ENCODE data around the gene HOXB8. TPM values are rescaled to one million over a fixed set of nuclear protein-coding genes. Genes with fewer than 3 reads are reported as not detected.

HOXB8 gene
- total and polyA plus RNA-seq, 2 of the 13 experiments (the other 11 are each of a cell fraction or from before 2014, with no cell fraction given) = not detected

DNA sequence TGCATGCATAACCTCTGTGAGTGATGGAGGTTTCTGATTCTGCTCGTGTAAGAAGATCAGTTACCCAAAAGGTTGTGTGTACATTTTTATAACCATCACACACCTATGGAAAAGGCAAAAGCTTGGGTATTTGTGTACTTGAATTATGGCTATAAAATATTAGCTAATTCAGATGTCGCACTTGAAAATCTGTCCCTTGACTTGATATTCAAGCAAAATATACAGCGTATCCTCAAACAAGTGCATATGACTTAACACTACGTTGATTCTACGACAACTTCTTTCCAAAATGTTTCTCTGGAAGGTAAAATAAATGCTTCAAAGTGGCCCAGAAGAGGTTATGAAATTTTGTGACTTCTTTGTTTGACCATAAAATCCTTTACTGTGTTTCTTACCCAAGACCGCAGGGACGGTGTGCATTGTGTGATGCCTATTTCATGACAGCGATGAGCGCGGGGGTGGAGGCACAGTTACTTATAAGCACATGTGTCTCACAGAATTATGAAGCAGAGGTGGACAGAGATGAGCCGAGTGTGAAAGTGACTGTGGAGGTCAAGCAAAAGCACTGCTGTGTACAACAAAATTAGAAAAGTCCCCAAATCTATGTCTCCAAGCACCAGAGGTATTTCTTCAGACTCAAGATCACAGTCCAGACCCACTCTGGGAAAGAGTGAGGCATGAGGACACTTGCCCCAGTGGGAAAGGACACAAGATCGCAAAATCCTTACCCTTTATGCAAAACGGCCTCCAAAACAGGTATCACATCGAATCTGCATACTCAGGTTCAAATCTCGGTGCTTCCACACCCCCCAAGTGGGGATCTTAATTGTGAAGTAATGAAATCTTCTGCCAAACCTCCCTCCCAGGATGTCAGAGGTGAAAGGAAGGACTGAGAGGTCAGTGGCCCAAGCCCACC lies 15.2 kb upstream of the HOXB8 start:
- no peak overlapping the region for H2AFZ ChIP-seq (ENCODE audit: low read length)
- H3K36me3 ChIP-seq (replicated peaks in 1 of 2; ENCODE audit: control insufficient read depth in 1 of 2, insufficient read depth in 2 of 2, low read length in 2 of 2) = no peaks in the 10 kb centered on the region
- intact Hi-C loops (cut with micrococcal nuclease; ENCODE audit: unreplicated experiment) (no loop called here), in situ Hi-C loops (cut with HindIII; ENCODE audit: extremely low pct_ligation_motif_present, low pct_unique_long_range_greater_than_20kb) (no loop called here)
- no peak for FAIRE-seq
- no peaks in the 10 kb centered on the region for H3K9me3 ChIP-seq (ENCODE audit: low read length)
- peaks cover 37 to 97% of the 10 kb centered on the region in 2 experiments for H3K27me3 ChIP-seq (ENCODE audit: control insufficient read depth in 1 of 2, insufficient read depth in 2 of 2, low read length in 2 of 2)
- no peak for ATAC-seq
- TF ChIP-seq CBX2 (IDR thresholded peaks at IDR 0.05; ENCODE audit: low read depth, low read length) = 0 out of 2 replicates have a peak, but pooled peaks have one; percentile 62
- no peak for TF ChIP-seq CBX2 (CRISPR knock-in tag; IDR thresholded peaks at IDR 0.05; ENCODE audit: low read depth)
- no peak for TF ChIP-seq ZNF564 (CRISPR knock-in tag; IDR thresholded peaks at IDR 0.05)
- TF ChIP-seq EZH2 (conservative IDR thresholded peaks at IDR 0.05; ENCODE audit: low read depth, low read length) = peak; percentile 92; the same call in 1 of the 2 replicates
- no peak for TF ChIP-seq SOX6 (IDR thresholded peaks at IDR 0.05)
- no peak for TF ChIP-seq SOX6 (CRISPR knock-in tag; IDR thresholded peaks at IDR 0.05)
- no peak for TF ChIP-seq HOXA7 (CRISPR knock-in tag; IDR thresholded peaks at IDR 0.05)
- POLR2A ChIA-PET = no interaction called here
- no peak overlapping the region for H3K9ac ChIP-seq (ENCODE audit: insufficient read depth, low read depth, low read length)
- WGBS (ENCODE audit: low lambda C conversion rate) = 30% methylated on average over 15 of the region's 15 CpGs
- no TSS peak for BruUV-seq (replicated peaks)
- no peaks in the 10 kb centered on the region for H3K4me1 ChIP-seq (ENCODE audit: insufficient read depth, low read length)
- H3K4me2 ChIP-seq (ENCODE audit: low read depth, low read length) = no peak overlapping the region
- DNase-seq (ENCODE audit: low spot score) = no peak
- no peaks in the 10 kb centered on the region for H4K20me1 ChIP-seq (ENCODE audit: insufficient read depth, low read length)
- H3K27ac ChIP-seq (ENCODE audit: extremely low read length, insufficient read depth, low read length) = no peak overlapping the region
- CTCF ChIA-PET (ENCODE audit: low intra/inter-chr PET ratio, low total read pairs) = no interaction called here
- H3K4me3 ChIP-seq (replicated peaks in 1 of 3; ENCODE audit: insufficient read depth in 1 of 3, low read depth in 2 of 3, low read length in 3 of 3) = no peak overlapping the region
- no peaks in the 10 kb centered on the region for H3K79me2 ChIP-seq (ENCODE audit: insufficient read depth, low read length)

DNA sequence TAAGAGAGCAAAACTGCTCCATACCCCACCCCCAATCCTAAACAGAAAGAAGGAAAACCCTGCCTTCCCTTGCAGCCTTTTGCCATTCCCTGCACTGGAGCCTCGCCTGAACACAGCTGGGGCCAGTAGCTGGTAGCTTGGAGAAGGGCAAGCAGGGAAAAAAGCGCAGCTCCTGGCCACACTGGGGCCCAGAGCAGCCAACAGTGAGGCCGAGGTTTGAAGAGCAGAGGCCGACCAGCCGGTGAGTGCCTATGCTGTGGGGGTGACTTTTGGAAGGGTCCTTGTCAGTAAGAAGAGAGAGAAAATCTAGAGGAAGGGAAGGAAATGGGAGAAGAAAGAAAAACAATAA lies 14.3 kb upstream of the HOXB8 start:
- CTCF ChIA-PET (ENCODE audit: low intra/inter-chr PET ratio, low total read pairs) = no interaction called here
- no peak for TF ChIP-seq MIER3 (CRISPR knock-in tag; IDR thresholded peaks at IDR 0.05; ENCODE audit: borderline replicate concordance)
- TF ChIP-seq, protein P1, sequence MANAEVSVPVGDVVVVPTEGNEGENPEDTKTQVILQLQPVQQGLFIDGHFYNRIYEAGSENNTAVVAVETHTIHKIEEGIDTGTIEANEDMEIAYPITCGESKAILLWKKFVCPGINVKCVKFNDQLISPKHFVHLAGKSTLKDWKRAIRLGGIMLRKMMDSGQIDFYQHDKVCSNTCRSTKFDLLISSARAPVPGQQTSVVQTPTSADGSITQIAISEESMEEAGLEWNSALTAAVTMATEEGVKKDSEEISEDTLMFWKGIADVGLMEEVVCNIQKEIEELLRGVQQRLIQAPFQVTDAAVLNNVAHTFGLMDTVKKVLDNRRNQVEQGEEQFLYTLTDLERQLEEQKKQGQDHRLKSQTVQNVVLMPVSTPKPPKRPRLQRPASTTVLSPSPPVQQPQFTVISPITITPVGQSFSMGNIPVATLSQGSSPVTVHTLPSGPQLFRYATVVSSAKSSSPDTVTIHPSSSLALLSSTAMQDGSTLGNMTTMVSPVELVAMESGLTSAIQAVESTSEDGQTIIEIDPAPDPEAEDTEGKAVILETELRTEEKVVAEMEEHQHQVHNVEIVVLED (CRISPR knock-in tag; IDR thresholded peaks at IDR 0.05; ENCODE audit: borderline replicate concordance) = no peak
- no peak for TF ChIP-seq JARID2 (CRISPR knock-in tag; IDR thresholded peaks at IDR 0.05; ENCODE audit: insufficient replicate concordance)
- no peak for TF ChIP-seq TOPORS (CRISPR knock-in tag; IDR thresholded peaks at IDR 0.05)
- no peak for TF ChIP-seq ZNF720 (CRISPR knock-in tag; IDR thresholded peaks at IDR 0.05)
- no peak for TF ChIP-seq SP1 (IDR thresholded peaks at IDR 0.05)
- TF ChIP-seq SP1 (CRISPR knock-in tag; IDR thresholded peaks at IDR 0.05) = no peak
- TF ChIP-seq ZNF674 (CRISPR knock-in tag; IDR thresholded peaks at IDR 0.05; ENCODE audit: low read depth) = no peak
- no peak for TF ChIP-seq ATF1 (CRISPR knock-in tag; IDR thresholded peaks at IDR 0.05)
- TF ChIP-seq, protein P2, sequence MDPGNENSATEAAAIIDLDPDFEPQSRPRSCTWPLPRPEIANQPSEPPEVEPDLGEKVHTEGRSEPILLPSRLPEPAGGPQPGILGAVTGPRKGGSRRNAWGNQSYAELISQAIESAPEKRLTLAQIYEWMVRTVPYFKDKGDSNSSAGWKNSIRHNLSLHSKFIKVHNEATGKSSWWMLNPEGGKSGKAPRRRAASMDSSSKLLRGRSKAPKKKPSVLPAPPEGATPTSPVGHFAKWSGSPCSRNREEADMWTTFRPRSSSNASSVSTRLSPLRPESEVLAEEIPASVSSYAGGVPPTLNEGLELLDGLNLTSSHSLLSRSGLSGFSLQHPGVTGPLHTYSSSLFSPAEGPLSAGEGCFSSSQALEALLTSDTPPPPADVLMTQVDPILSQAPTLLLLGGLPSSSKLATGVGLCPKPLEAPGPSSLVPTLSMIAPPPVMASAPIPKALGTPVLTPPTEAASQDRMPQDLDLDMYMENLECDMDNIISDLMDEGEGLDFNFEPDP (CRISPR knock-in tag; conservative IDR thresholded peaks at IDR 0.05) = no peak
- no peak for TF ChIP-seq ASH2L (IDR thresholded peaks at IDR 0.05; ENCODE audit: insufficient read length, low read depth, low read length)

More for the DNA sequence above, 14.3 kb upstream of the HOXB8 start:
- 8% methylated on average over 5 of the region's 5 CpGs for WGBS (ENCODE audit: low lambda C conversion rate)
- intact Hi-C loops (cut with micrococcal nuclease; ENCODE audit: unreplicated experiment) = no loop called here
- no TSS peak for BruUV-seq (replicated peaks)
- ATAC-seq (no peak), DNase-seq (ENCODE audit: low spot score) (no peak), FAIRE-seq (no peak)
- Histone ChIP-seq H3K27ac (ENCODE audit: extremely low read length, insufficient read depth, low read length) (no peak overlapping the region), H3K9ac (ENCODE audit: insufficient read depth, low read depth, low read length) (no peak overlapping the region), H3K4me2 (ENCODE audit: low read depth, low read length) (no peak overlapping the region), H3K36me3 (replicated peaks in 1 of 2; ENCODE audit: control insufficient read depth in 1 of 2, insufficient read depth in 2 of 2, low read length in 2 of 2) (no peaks in the 10 kb centered on the region), H3K79me2 (ENCODE audit: insufficient read depth, low read length) (no peaks in the 10 kb centered on the region), H3K27me3 (ENCODE audit: control insufficient read depth in 1 of 2, insufficient read depth in 2 of 2, low read length in 2 of 2) (peaks cover 38 to 97% of the 10 kb centered on the region in 2 experiments), H2AFZ (ENCODE audit: low read length) (no peak overlapping the region), H3K4me3 (replicated peaks in 1 of 3; ENCODE audit: insufficient read depth in 1 of 3, low read depth in 2 of 3, low read length in 3 of 3) (no peak overlapping the region), H4K20me1 (ENCODE audit: insufficient read depth, low read length) (no peaks in the 10 kb centered on the region), H3K9me3 (ENCODE audit: low read length) (no peaks in the 10 kb centered on the region), H3K4me1 (ENCODE audit: insufficient read depth, low read length) (no peaks in the 10 kb centered on the region)
- POLR2A ChIA-PET = no interaction called here
- in situ Hi-C loops (cut with HindIII; ENCODE audit: extremely low pct_ligation_motif_present, low pct_unique_long_range_greater_than_20kb) = no loop called here

Measured in HepG2 (cell line).